K562 (cell line): ENCODE results near the gene ARHGAP23.

Experiments used
- ATF7 ChIP-seq: fragments of 450-650 bp; IDR thresholded peaks from 2 replicates; pipeline ENCODE4 v1.7.1; 2014; ENCODE audit warnings: mild to moderate bottlenecking, moderate library complexity
- CHD2 ChIP-seq: IDR thresholded peaks from 2 replicates; pipeline ENCODE4 v1.6.1; 2011; ENCODE audit warnings: low read depth, low read length
- CREB1 ChIP-seq, 2 experiments: sonication (generic) in 1 of 2; formaldehyde crosslinking in 1 of 2; IDR thresholded peaks; 2 replicates each; pipeline versions ENCODE4 v1.6.1 to v1.8.0; 2012 to 2022; ENCODE audit warnings: inconsistent platforms in 1 of 2, mild to moderate bottlenecking in 1 of 2, missing genetic modification reagents in 1 of 2, moderate library complexity in 1 of 2
- E2F3 ChIP-seq: fragments of 250-450 bp; sonication (Bioruptor Pico); IDR thresholded peaks from 2 replicates; pipeline ENCODE4 v1.4.0; 2020; ENCODE audit warnings: mild to moderate bottlenecking
- MYC ChIP-seq, 2 experiments: fragments of 250-450 bp in 1 of 2; sonication (Bioruptor Pico) in 1 of 2; IDR thresholded peaks; 2 replicates each; pipeline versions ENCODE4 v1.5.1 to v1.6.1; 2012 to 2021; ENCODE audit warnings: low read depth in 2 of 2, borderline replicate concordance in 1 of 2, improper control_type of control experiment in 1 of 2, low read length in 1 of 2, mild to moderate bottlenecking in 1 of 2, moderate library complexity in 1 of 2
- POLR2AphosphoS5 ChIP-seq: IDR thresholded peaks from 2 replicates; pipeline ENCODE4 v1.6.1; 2011; ENCODE audit warnings: mild to moderate bottlenecking, low read depth, low read length, moderate library complexity; ENCODE audit not compliant: control insufficient read depth, insufficient read depth
- RFX5 ChIP-seq: IDR thresholded peaks from 2 replicates; pipeline ENCODE4 v1.6.1; 2011; ENCODE audit warnings: low read depth, mild to moderate bottlenecking, improper control_type of control experiment, low read length
- YY1 ChIP-seq, 3 experiments: IDR thresholded peaks; 2 replicates each; pipeline ENCODE4 v1.6.1; 2011; ENCODE audit warnings: low read length in 2 of 3, mild to moderate bottlenecking in 2 of 3, moderate library complexity in 2 of 3, borderline replicate concordance in 1 of 3, control low read depth in 1 of 3, low read depth in 1 of 3; ENCODE audit not compliant: insufficient read depth in 3 of 3, insufficient replicate concordance in 2 of 3, control insufficient read depth in 1 of 3, insufficient read length in 1 of 3; ENCODE audit errors: extremely low read depth in 1 of 3
- ZFPM2 ChIP-seq: fragments of 250-450 bp; sonication (Bioruptor Pico); IDR thresholded peaks from 2 replicates; pipeline ENCODE4 v1.5.1; 2022; ENCODE audit warnings: mild to moderate bottlenecking
- ZNF436 ChIP-seq: fragments of 250-450, 450-650 bp; sonication (Bioruptor Pico); formaldehyde crosslinking; IDR thresholded peaks from 2 replicates; pipeline ENCODE4 v1.7.0; 2020; ENCODE audit warnings: mild to moderate bottlenecking

- TF ChIP-seq CREB1 (IDR thresholded peaks at IDR 0.05) (no peak), CREB1 (CRISPR knock-in tag; IDR thresholded peaks at IDR 0.05) (no peak), ATF7 (no peak), ZNF436 (CRISPR knock-in tag) (no peak), MYC (IDR thresholded peaks at IDR 0.05; ENCODE audit: low read depth, low read length) (no peak), MYC (CRISPR knock-in tag; IDR thresholded peaks at IDR 0.05; ENCODE audit: borderline replicate concordance, low read depth) (no peak), ZFPM2 (CRISPR knock-in tag) (no peak), E2F3 (CRISPR knock-in tag) (no peak), CHD2 (no peak), POLR2AphosphoS5 (no peak), YY1 (IDR thresholded peaks at IDR 0.05; ENCODE audit: borderline replicate concordance in 1 of 3, control insufficient read depth in 1 of 3, extremely low read depth in 1 of 3, insufficient read depth in 3 of 3, insufficient read length in 1 of 3, insufficient replicate concordance in 2 of 3, low read depth in 1 of 3, low read length in 2 of 3) (no peak), RFX5 (no peak)
Measured at GRCh38 chr17:38447502-38448085, 19.3 kb downstream of the ARHGAP23 start.
